PC-9 (cell line): ENCODE measurements around the gene PKP3. TPM values are rescaled to one million over a fixed set of nuclear protein-coding genes. Genes with fewer than 3 reads are reported as not detected.

Experiments
- BruUV-seq: library from RNA; stranded (reverse); fragments of 400-500 nt; replicated peaks from 2 replicates; lab custom pipeline; 2021; lab: Mats Ljungman, UMichigan
- CTCF ChIA-PET: fragments of 300-600 bp; sonication (Branson Sonifier 250); formaldehyde crosslinking; loops from one replicate; lab custom pipeline; 2022; ENCODE audit warnings: antibody characterized with exemption; lab: Charles Lee
- POLR2A ChIA-PET: fragments of 300-600 bp; sonication (Branson Sonifier 250); formaldehyde crosslinking; loops from one replicate; lab custom pipeline; 2022; ENCODE audit warnings: antibody characterized with exemption; ENCODE audit not compliant: unreplicated experiment; lab: Charles Lee
- DNase-seq, 2 experiments: peaks; one replicate each; pipeline versions ENCODE4 v3.0.0 to v3.0.0-alpha.2; 2015 to 2022; ENCODE audit warnings: mixed read lengths in 1 of 2
- H2AFZ ChIP-seq: fragments of 200-600 bp; sonication (generic); 2 replicates; pipeline ENCODE4 v1.8.1; 2017; ENCODE audit warnings: antibody characterized with exemption
- H3F3A ChIP-seq: fragments of 200-600 bp; sonication (generic); 2 replicates; pipeline ENCODE4 v1.8.1; 2017; ENCODE audit warnings: antibody characterized with exemption, mild to moderate bottlenecking, low read depth; ENCODE audit not compliant: insufficient read depth
- H3K27ac ChIP-seq: fragments of 200-600 bp; sonication (generic); 2 replicates; pipeline ENCODE4 v1.6.1; 2016; ENCODE audit warnings: mixed run types
- H3K27me3 ChIP-seq: fragments of 200-600 bp; sonication (generic); 2 replicates; pipeline ENCODE4 v1.6.1; 2016; ENCODE audit warnings: low read depth, mixed run types; ENCODE audit not compliant: insufficient read depth
- H3K36me3 ChIP-seq: fragments of 200-600 bp; sonication (generic); 2 replicates; pipeline ENCODE4 v1.6.1; 2016; ENCODE audit warnings: low read depth, mixed run types
- H3K4me1 ChIP-seq: fragments of 200-600 bp; sonication (generic); replicated peaks from 2 replicates; pipeline ENCODE4 v1.6.1; 2016; ENCODE audit warnings: mixed run types; ENCODE audit not compliant: insufficient read depth
- H3K4me2 ChIP-seq: fragments of 200-600 bp; sonication (generic); 2 replicates; pipeline ENCODE4 v1.6.1; 2017; ENCODE audit warnings: mixed run types
- H3K4me3 ChIP-seq: fragments of 200-600 bp; sonication (generic); 2 replicates; pipeline ENCODE4 v1.6.1; 2016; ENCODE audit warnings: mixed run types
- H3K79me2 ChIP-seq: fragments of 200-600 bp; sonication (generic); 2 replicates; pipeline ENCODE4 v1.6.1; 2017; ENCODE audit warnings: low read depth, mixed run types
- H3K9me2 ChIP-seq: fragments of 200-600 bp; sonication (generic); 2 replicates; pipeline ENCODE4 v1.8.1; 2017; ENCODE audit warnings: mild to moderate bottlenecking; ENCODE audit not compliant: insufficient read depth
- H3K9me3 ChIP-seq: fragments of 200-600 bp; sonication (generic); 2 replicates; pipeline ENCODE4 v1.8.1; 2016; ENCODE audit warnings: low read depth; ENCODE audit not compliant: insufficient read depth
- H4K20me1 ChIP-seq: fragments of 200-600 bp; sonication (generic); 2 replicates; pipeline ENCODE4 v1.8.1; 2017; ENCODE audit not compliant: insufficient read depth
- CTCF ChIP-seq: fragments of 200-600 bp; sonication (generic); conservative IDR thresholded peaks from 2 replicates; pipeline ENCODE4 v1.6.1; 2017; ENCODE audit warnings: mixed run types, antibody characterized with exemption, mild to moderate bottlenecking, moderate library complexity
- EZH2 ChIP-seq: fragments of 200-600 bp; sonication (generic); IDR thresholded peaks from 2 replicates; pipeline ENCODE4 v1.8.0; 2017; ENCODE audit warnings: antibody characterized with exemption, low read depth
- intact Hi-C: fragments of 100-400 bp; cut with micrococcal nuclease; formaldehyde crosslinking; loops from one replicate; pipeline ENCODE4 v1.10.0; 2022; ENCODE audit not compliant: unreplicated experiment
- total RNA-seq: library from RNA; stranded (reverse); gene quantifications from 2 replicates; pipeline ENCODE4 v1.2.3, GENCODE V29; 2021

The PKP3 gene
- total RNA-seq, 1 experiment from 2014 or later = 83.7 TPM

- intact Hi-C loops = loop anchor here (2.0 to 5.0 kb wide), 2 partner anchors 55 to 124 kb away; no protein-coding TSS in a partner anchor
- Histone ChIP-seq H3K36me3 (no peaks in the 10 kb centered on the region), H2AFZ (no peak overlapping the region), H3K4me2 (peak overlapping the region; percentile 89), H3F3A (no peaks in the 10 kb centered on the region), H3K4me1 (peaks cover 10% of the 10 kb centered on the region), H3K79me2 (peaks cover 24% of the 10 kb centered on the region), H3K4me3 (peak overlapping the region; percentile 89; the same call in 1 of the 2 replicates), H3K27me3 (no peaks in the 10 kb centered on the region), H4K20me1 (peaks cover 3% of the 10 kb centered on the region; the same call in 1 of the 2 replicates), H3K27ac (peak overlapping the region; percentile 92), H3K9me3 (no peaks in the 10 kb centered on the region), H3K9me2 (no peaks in the 10 kb centered on the region)
- no TSS peak for BruUV-seq
- peak; percentile 75 to 92 for DNase-seq
- TF ChIP-seq CTCF (no peak), EZH2 (no peak)
- ChIA-PET CTCF (interaction anchor here (0.6 kb wide), 1 partner anchor 180 kb away, joined by 4 read pairs; no protein-coding TSS in a partner anchor), POLR2A (interaction anchor here (1.0 kb wide), 1 partner anchor 14 kb away, joined by 9 read pairs; no protein-coding TSS in a partner anchor)
Observed at GRCh38 chr11:393219-394033, 583 bp upstream of the PKP3 start.

- CTCF ChIA-PET = no interaction called here
- TF ChIP-seq CTCF (no peak), EZH2 (no peak)
- intact Hi-C loops = loop anchor here (2.0 to 5.0 kb wide), 2 partner anchors 54 to 122 kb away; no protein-coding TSS in a partner anchor
Observed at GRCh38 chr11:394858-395655, 1.0 kb downstream of the PKP3 start.

GRCh38 chr11:395866-396265, 1.9 kb downstream of the PKP3 start:
- DNase-seq = peak in 1 of 2 experiments; percentile 36
- ChIA-PET POLR2A (no interaction called here), CTCF (no interaction called here)
- no TSS peak for BruUV-seq
- Histone ChIP-seq H3K36me3 (no peaks in the 10 kb centered on the region), H3K4me3 (no peak overlapping the region), H3K4me1 (peaks cover 10% of the 10 kb centered on the region), H3K79me2 (peaks cover 24% of the 10 kb centered on the region), H3K9me2 (no peaks in the 10 kb centered on the region), H3F3A (no peaks in the 10 kb centered on the region), H3K4me2 (peak overlapping the region; percentile 89), H3K9me3 (no peaks in the 10 kb centered on the region), H3K27ac (no peak overlapping the region), H4K20me1 (peaks cover 3% of the 10 kb centered on the region; the same call in 1 of the 2 replicates), H2AFZ (no peak overlapping the region), H3K27me3 (no peaks in the 10 kb centered on the region)
- TF ChIP-seq EZH2 (no peak), CTCF (no peak)
- intact Hi-C loops = loop anchor here (2.0 kb wide), 1 partner anchor 53 kb away; no protein-coding TSS in a partner anchor

More at GRCh38 chr11:394858-395655, 1.0 kb downstream of the PKP3 start:
- Histone ChIP-seq H3K36me3 (no peaks in the 10 kb centered on the region), H3K27me3 (no peaks in the 10 kb centered on the region), H3K4me2 (peak overlapping the region; percentile 89), H3K9me2 (no peaks in the 10 kb centered on the region), H3K9me3 (no peaks in the 10 kb centered on the region), H3K27ac (peak overlapping the region; percentile 34), H3K4me1 (peaks cover 10% of the 10 kb centered on the region), H4K20me1 (peaks cover 3% of the 10 kb centered on the region; the same call in 1 of the 2 replicates), H3K79me2 (peaks cover 24% of the 10 kb centered on the region), H3F3A (no peaks in the 10 kb centered on the region), H3K4me3 (peak overlapping the region; percentile 89), H2AFZ (no peak overlapping the region)
- POLR2A ChIA-PET = no interaction called here
- no peak for DNase-seq
- BruUV-seq = TSS peak; percentile 48
